ENCODE results near the gene ACSL6. TPM values are rescaled to one million over a fixed set of nuclear protein-coding genes. Genes with fewer than 3 reads are reported as not detected.

Gene ACSL6
- total RNA-seq, 6 donors from 2014 or later, result 0.61 to 1.2 (median 0.74) TPM; not detected in 1

DNA sequence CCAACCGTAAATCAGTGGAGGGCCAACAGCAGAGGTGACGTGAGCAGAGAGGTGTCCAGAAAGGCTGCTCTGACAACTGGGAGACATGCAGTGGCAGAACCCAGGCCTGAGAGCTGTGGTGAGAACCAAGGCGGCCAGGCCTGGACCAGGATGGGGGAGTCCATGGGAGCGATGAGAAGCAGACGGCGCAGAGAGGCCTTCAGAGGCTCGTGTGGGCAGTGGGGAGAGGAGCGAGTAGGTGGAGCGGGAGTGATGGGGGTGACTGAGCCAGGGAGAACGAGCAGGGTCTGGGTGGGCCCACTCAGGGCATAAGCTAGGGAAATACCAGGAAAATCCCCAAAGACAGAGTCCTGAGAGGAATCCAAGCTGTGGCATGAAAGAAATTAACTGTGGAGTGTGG lies 41.1 kb upstream of the ACSL6 start:
- ATAC-seq (ENCODE audit: low FRiP score in 2 of 2), result no peak
- DNase-seq, result no peak
- no peak overlapping the region for H3K27ac ChIP-seq
- no peak overlapping the region for H3K4me3 ChIP-seq
- 91 to 96% methylated on average over 10 of the region's 10 CpGs for WGBS, 2 donors
- H3K27me3 ChIP-seq, result no peaks in the 10 kb centered on the region
- no peaks in the 10 kb centered on the region for H3K4me1 ChIP-seq
- no peaks in the 10 kb centered on the region for H3K36me3 ChIP-seq
- TF ChIP-seq POLR2AphosphoS5 (IDR thresholded peaks at IDR 0.05), result no peak
- no peak for TF ChIP-seq POLR2A (IDR thresholded peaks at IDR 0.05)
- TF ChIP-seq, protein P1, sequence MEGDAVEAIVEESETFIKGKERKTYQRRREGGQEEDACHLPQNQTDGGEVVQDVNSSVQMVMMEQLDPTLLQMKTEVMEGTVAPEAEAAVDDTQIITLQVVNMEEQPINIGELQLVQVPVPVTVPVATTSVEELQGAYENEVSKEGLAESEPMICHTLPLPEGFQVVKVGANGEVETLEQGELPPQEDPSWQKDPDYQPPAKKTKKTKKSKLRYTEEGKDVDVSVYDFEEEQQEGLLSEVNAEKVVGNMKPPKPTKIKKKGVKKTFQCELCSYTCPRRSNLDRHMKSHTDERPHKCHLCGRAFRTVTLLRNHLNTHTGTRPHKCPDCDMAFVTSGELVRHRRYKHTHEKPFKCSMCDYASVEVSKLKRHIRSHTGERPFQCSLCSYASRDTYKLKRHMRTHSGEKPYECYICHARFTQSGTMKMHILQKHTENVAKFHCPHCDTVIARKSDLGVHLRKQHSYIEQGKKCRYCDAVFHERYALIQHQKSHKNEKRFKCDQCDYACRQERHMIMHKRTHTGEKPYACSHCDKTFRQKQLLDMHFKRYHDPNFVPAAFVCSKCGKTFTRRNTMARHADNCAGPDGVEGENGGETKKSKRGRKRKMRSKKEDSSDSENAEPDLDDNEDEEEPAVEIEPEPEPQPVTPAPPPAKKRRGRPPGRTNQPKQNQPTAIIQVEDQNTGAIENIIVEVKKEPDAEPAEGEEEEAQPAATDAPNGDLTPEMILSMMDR (IDR thresholded peaks at IDR 0.05), result no peak
- TF ChIP-seq EP300 (IDR thresholded peaks at IDR 0.05), result no peak
- H3K9me3 ChIP-seq, result no peaks in the 10 kb centered on the region

DNA sequence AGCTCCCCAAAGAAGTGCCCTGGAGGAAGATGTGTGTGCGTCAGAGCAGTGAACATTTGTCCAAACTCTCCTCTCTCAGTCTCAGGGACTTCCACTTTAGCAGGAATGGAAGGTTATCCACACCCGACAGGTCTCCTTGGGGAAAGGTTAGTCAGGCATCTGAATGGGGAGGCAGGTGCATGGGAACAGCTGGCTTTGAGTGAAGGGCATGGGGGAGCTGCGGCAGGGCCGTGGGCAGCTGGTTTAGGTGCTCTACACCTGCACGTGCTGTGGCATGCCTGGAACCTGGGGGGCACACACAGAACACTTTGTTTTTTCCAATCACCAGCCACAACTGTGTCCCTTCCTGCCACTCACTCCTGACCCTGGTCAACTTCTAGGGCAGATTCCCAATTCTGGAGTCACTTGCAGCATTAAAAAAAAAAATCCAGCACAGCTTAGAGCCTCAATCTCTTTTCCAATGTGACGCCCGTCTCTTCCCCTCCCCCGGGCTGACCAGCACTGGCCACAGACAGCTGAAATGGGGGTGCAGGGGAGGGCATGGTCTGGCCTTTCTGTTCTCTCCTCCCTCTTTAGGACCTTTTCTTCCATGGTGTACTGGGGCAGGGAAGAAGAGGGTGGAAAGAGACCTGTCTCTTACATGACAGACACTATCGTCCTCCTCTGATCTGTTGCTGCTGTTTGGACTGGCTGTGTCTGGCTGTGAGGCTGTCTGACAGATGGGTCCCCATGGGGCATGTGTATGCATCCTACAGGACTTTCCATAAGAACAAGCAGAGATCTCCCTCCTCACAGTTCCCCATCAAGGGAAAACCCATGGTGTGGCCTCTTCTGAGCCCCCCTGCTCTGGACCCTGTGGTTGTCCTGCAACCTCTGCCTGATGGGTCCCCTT lies 39.4 kb upstream of the ACSL6 start:
- TF ChIP-seq POLR2AphosphoS5 (IDR thresholded peaks at IDR 0.05) (no peak), EP300 (IDR thresholded peaks at IDR 0.05) (no peak), POLR2A (IDR thresholded peaks at IDR 0.05) (no peak)
- TF ChIP-seq, protein P1 (IDR thresholded peaks at IDR 0.05), result no peak
- 79 to 88% methylated on average over 9 of the region's 9 CpGs for WGBS, 2 donors

DNA sequence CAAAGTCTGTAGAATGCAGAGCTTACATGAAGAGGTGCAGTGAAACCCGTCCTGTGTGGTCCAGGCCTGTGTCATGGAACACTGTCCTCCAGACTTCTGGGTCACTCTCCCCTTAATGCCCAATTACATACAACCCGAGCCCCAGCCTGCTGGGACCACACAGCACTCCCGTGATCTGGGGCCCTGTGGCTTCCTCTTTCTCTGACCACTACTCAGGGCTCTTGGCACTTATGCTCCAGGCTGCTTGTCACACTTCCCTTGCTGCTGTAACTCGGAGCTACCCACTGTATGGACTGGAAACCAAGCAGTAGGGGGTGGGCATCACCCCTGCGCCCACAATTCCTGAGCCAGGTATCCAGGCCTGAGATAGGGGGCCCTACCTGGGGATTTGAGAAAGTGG lies 38.7 kb upstream of the ACSL6 start:
- Histone ChIP-seq H3K9me3 (no peaks in the 10 kb centered on the region), H3K36me3 (no peaks in the 10 kb centered on the region), H3K4me1 (no peaks in the 10 kb centered on the region), H3K27ac (no peak overlapping the region), H3K4me3 (no peak overlapping the region), H3K27me3 (no peaks in the 10 kb centered on the region)
- WGBS, 2 donors, result 49 to 54% methylated on average over 5 of the region's 5 CpGs
- TF ChIP-seq POLR2AphosphoS5 (IDR thresholded peaks at IDR 0.05), result no peak
- TF ChIP-seq POLR2A (IDR thresholded peaks at IDR 0.05), result no peak
- no peak for TF ChIP-seq EP300 (IDR thresholded peaks at IDR 0.05)
- TF ChIP-seq, protein P1 (IDR thresholded peaks at IDR 0.05), result no peak
- DNase-seq (peak in 1 of 2 donors; percentile 57), ATAC-seq (ENCODE audit: low FRiP score in 2 of 2) (peak; percentile 24 to 45)

More for the DNA sequence above, 39.4 kb upstream of the ACSL6 start:
- no peaks in the 10 kb centered on the region for H3K27me3 ChIP-seq
- no peak for DNase-seq
- H3K36me3 ChIP-seq, result no peaks in the 10 kb centered on the region
- ATAC-seq (ENCODE audit: low FRiP score in 2 of 2), result no peak
- no peaks in the 10 kb centered on the region for H3K4me1 ChIP-seq
- H3K27ac ChIP-seq, result no peak overlapping the region
- H3K9me3 ChIP-seq, result no peaks in the 10 kb centered on the region
- H3K4me3 ChIP-seq, result no peak overlapping the region

DNA sequence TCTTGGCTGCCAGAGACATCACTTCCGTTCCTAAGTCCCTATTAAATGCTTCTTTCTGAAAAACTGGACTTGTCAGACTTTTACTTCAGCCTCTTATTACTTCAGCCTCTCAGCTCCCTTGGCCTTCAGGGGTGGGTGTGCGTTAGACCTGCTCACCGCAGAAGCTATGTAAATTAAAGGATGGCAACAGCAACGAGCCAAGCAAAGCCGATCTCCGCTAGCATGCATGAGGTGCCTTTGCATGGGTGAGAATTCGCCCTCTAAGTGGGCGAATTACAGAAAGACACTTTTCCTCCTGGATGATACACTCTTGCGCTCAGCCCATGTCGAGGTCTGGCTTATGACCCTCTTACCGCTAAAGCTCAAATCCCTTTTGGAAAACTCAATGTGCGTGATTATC lies 38.1 kb upstream of the ACSL6 start:
- TF ChIP-seq POLR2AphosphoS5 (IDR thresholded peaks at IDR 0.05), result no peak
- no peak for TF ChIP-seq POLR2A (IDR thresholded peaks at IDR 0.05)
- TF ChIP-seq, protein P1 (IDR thresholded peaks at IDR 0.05), result no peak
- no peak for TF ChIP-seq EP300 (IDR thresholded peaks at IDR 0.05)
- Histone ChIP-seq H3K4me3 (no peak overlapping the region), H3K4me1 (no peaks in the 10 kb centered on the region), H3K27me3 (no peaks in the 10 kb centered on the region), H3K9me3 (no peaks in the 10 kb centered on the region), H3K27ac (no peak overlapping the region), H3K36me3 (no peaks in the 10 kb centered on the region)
- WGBS, 2 donors, result 92% methylated on average over 12 of the region's 12 CpGs
- no peak for DNase-seq
- ATAC-seq (ENCODE audit: low FRiP score in 2 of 2), result no peak
